Liver (tissue), 9 donors: Measurements from ENCODE around the gene NUP155. TPM values are rescaled to one million over a fixed set of nuclear protein-coding genes. Genes with fewer than 3 reads are reported as not detected.

ENCODE experiments used
- DNase-seq: peaks from one replicate; pipeline ENCODE4 v3.0.0-alpha.2; 2017; ENCODE audit warnings: low spot score
- H3K27ac ChIP-seq, 2 donors: one replicate each; pipeline ENCODE4 v1.7.0; 2013; ENCODE audit warnings: inconsistent platforms in 2 of 2, low read length in 2 of 2, control low read depth in 1 of 2, low read depth in 1 of 2, mild to moderate bottlenecking in 1 of 2
- H3K27me3 ChIP-seq, 4 donors: one replicate each; pipeline versions ENCODE4 v1.6.1 to v1.7.0; 2013; ENCODE audit warnings: low read length in 3 of 4, inconsistent platforms in 1 of 4, mild to moderate bottlenecking in 1 of 4, moderate library complexity in 1 of 4; ENCODE audit not compliant: control insufficient read depth in 4 of 4, insufficient read depth in 4 of 4
- H3K36me3 ChIP-seq, 4 donors: one replicate each; pipeline versions ENCODE4 v1.6.1 to v1.7.0; 2013; ENCODE audit warnings: low read length in 3 of 4, mild to moderate bottlenecking in 3 of 4, low read depth in 1 of 4, moderate library complexity in 1 of 4; ENCODE audit not compliant: control insufficient read depth in 4 of 4, insufficient read depth in 3 of 4
- H3K4me1 ChIP-seq, 4 donors: one replicate each; pipeline versions ENCODE4 v1.6.1 to v1.7.0; 2013; ENCODE audit warnings: low read length in 3 of 4, mild to moderate bottlenecking in 3 of 4, moderate library complexity in 1 of 4; ENCODE audit not compliant: control insufficient read depth in 4 of 4, insufficient read depth in 4 of 4
- H3K4me3 ChIP-seq, 3 donors: one replicate each; pipeline versions ENCODE4 v1.6.1 to v1.7.0; 2013; ENCODE audit warnings: low read length in 3 of 3, control low read depth in 1 of 3, low read depth in 1 of 3, mild to moderate bottlenecking in 1 of 3
- H3K9ac ChIP-seq, 2 donors: one replicate each; pipeline ENCODE4 v1.7.0; 2013; ENCODE audit warnings: low read length in 2 of 2, mild to moderate bottlenecking in 2 of 2, moderate library complexity in 2 of 2, control low read depth in 1 of 2, low read depth in 1 of 2
- H3K9me3 ChIP-seq, 4 donors: one replicate each; pipeline versions ENCODE4 v1.6.1 to v1.7.0; 2013; ENCODE audit warnings: low read length in 3 of 4; ENCODE audit not compliant: control insufficient read depth in 4 of 4
- ATF3 ChIP-seq: IDR thresholded peaks from 2 replicates; pipeline ENCODE4 v1.6.1; 2016; ENCODE audit warnings: antibody characterized with exemption
- CTCF ChIP-seq: fragments of 150-350 bp; IDR thresholded peaks from 2 replicates; pipeline ENCODE4 v1.5.1; 2017; ENCODE audit warnings: improper control_type of control experiment, low read depth, low read length; ENCODE audit not compliant: missing input control
- EGR1 ChIP-seq, 2 donors: IDR thresholded peaks; 2 replicates each; pipeline ENCODE4 v1.6.1; 2016 to 2018; ENCODE audit warnings: antibody characterized with exemption in 2 of 2, low read depth in 2 of 2
- FOXA1 ChIP-seq: IDR thresholded peaks from 2 replicates; pipeline ENCODE4 v1.6.1; 2016; ENCODE audit warnings: antibody characterized with exemption
- FOXA2 ChIP-seq: IDR thresholded peaks from 2 replicates; pipeline ENCODE4 v1.6.1; 2016; ENCODE audit warnings: antibody characterized with exemption
- GABPA ChIP-seq, 2 donors: IDR thresholded peaks in 1 of 2; conservative IDR thresholded peaks in 1 of 2; 2 replicates each; pipeline ENCODE4 v1.6.1; 2016; ENCODE audit warnings: antibody characterized with exemption in 2 of 2, mild to moderate bottlenecking in 1 of 2, moderate library complexity in 1 of 2
- HNF4A ChIP-seq, 2 donors: conservative IDR thresholded peaks; 2 replicates each; pipeline ENCODE4 v1.6.1; 2016; ENCODE audit warnings: antibody characterized with exemption in 2 of 2, mild to moderate bottlenecking in 2 of 2
- HNF4G ChIP-seq: IDR thresholded peaks from 2 replicates; pipeline ENCODE4 v1.6.1; 2016; ENCODE audit warnings: antibody characterized with exemption
- JUND ChIP-seq, 2 donors: IDR thresholded peaks; 2 replicates each; pipeline ENCODE4 v1.6.1; 2016; ENCODE audit warnings: antibody characterized with exemption in 2 of 2
- MAX ChIP-seq: IDR thresholded peaks from 2 replicates; pipeline ENCODE4 v1.6.1; 2016; ENCODE audit warnings: antibody characterized with exemption
- NR2F2 ChIP-seq: IDR thresholded peaks from 2 replicates; pipeline ENCODE4 v1.6.1; 2016; ENCODE audit warnings: antibody characterized with exemption
- RAD21 ChIP-seq, 2 donors: IDR thresholded peaks; 2 replicates each; pipeline ENCODE4 v1.6.1; 2016; ENCODE audit warnings: antibody characterized with exemption in 2 of 2, mild to moderate bottlenecking in 2 of 2
- RXRA ChIP-seq, 2 donors: IDR thresholded peaks; 2 replicates each; pipeline ENCODE4 v1.6.1; 2017 to 2018; ENCODE audit warnings: antibody characterized with exemption in 2 of 2, mild to moderate bottlenecking in 1 of 2
- SP1 ChIP-seq: IDR thresholded peaks from 2 replicates; pipeline ENCODE4 v1.6.1; 2018; ENCODE audit warnings: antibody characterized with exemption, mild to moderate bottlenecking
- TAF1 ChIP-seq: conservative IDR thresholded peaks from 2 replicates; pipeline ENCODE4 v1.6.1; 2016; ENCODE audit warnings: antibody characterized with exemption, mild to moderate bottlenecking
- YY1 ChIP-seq: IDR thresholded peaks from 2 replicates; pipeline ENCODE4 v1.6.1; 2016; ENCODE audit warnings: antibody characterized with exemption, mild to moderate bottlenecking
- ZBTB33 ChIP-seq: IDR thresholded peaks from 2 replicates; pipeline ENCODE4 v1.6.1; 2016; ENCODE audit warnings: antibody characterized with exemption
- WGBS: extraction: QIAGEN DNeasy Blood & Tissue Kit; methylation state at CpG from one replicate; pipeline ENCODE4 v1.1.7; 2013; 5-methylcytosine and 5-hydroxymethylcytosine counted together
- polyA plus RNA-seq, 2 donors: library from polyadenylated mRNA; stranded (reverse) in 1 of 2; unstranded in 1 of 2; fragments of 200-250 nt in 1 of 2; fragments of >200 nt in 1 of 2; fragmentation: Nextera tagmentation in 1 of 2; extraction: Ambion mirVana in 1 of 2; gene quantifications; one replicate each; pipeline versions ENCODE4 v1.2.1 to v1.2.3, GENCODE V29; 2013 to 2015
- total RNA-seq, 2 donors: library from RNA; depleted of rRNA; stranded (reverse); fragments of >200 nt; gene quantifications; one replicate each; pipeline ENCODE4 v1.2.3, GENCODE V29; 2014
- TF ChIP-seq, protein P1 (sequence below): IDR thresholded peaks from 2 replicates; pipeline ENCODE4 v1.6.1; 2016; ENCODE audit warnings: antibody characterized with exemption, mild to moderate bottlenecking
- donor health status: healthy.
- donor health status: healthy.
- donor health status: healthy.
- donor health status: healthy.
- donor health status: healthy.

NUP155 gene
- total and polyA plus RNA-seq, 4 donors = 2.9 to 29.6 (median 8.1) TPM

GRCh38 chr5:37412515-37412914 lies 41.6 kb upstream of the NUP155 start:
- Histone ChIP-seq H3K4me3 (no peak overlapping the region), H3K9me3 (no peaks in the 10 kb centered on the region), H3K9ac (no peak overlapping the region), H3K4me1 (no peaks in the 10 kb centered on the region), H3K27ac (no peak overlapping the region), H3K27me3 (no peaks in the 10 kb centered on the region), H3K36me3 (peaks cover 1 to 9% (median 4%) of the 10 kb centered on the region in 4 donors)
- DNase-seq = no peak
- WGBS = 86% methylated on average over 3 of the region's 3 CpGs
- TF ChIP-seq ZBTB33 (no peak), YY1 (no peak), TAF1 (no peak), HNF4A (conservative IDR thresholded peaks at IDR 0.05) (no peak), FOXA1 (no peak), MAX (no peak), FOXA2 (no peak), RAD21 (IDR thresholded peaks at IDR 0.05) (no peak), RXRA (IDR thresholded peaks at IDR 0.05) (no peak), JUND (IDR thresholded peaks at IDR 0.05) (no peak), CTCF (no peak), ATF3 (no peak), NR2F2 (no peak), HNF4G (no peak), SP1 (no peak), GABPA (IDR thresholded peaks at IDR 0.05 in 1 of 2, conservative IDR thresholded peaks at IDR 0.05 in 1 of 2) (no peak), EGR1 (IDR thresholded peaks at IDR 0.05; ENCODE audit: low read depth in 2 of 2) (no peak)
- TF ChIP-seq, protein P1, sequence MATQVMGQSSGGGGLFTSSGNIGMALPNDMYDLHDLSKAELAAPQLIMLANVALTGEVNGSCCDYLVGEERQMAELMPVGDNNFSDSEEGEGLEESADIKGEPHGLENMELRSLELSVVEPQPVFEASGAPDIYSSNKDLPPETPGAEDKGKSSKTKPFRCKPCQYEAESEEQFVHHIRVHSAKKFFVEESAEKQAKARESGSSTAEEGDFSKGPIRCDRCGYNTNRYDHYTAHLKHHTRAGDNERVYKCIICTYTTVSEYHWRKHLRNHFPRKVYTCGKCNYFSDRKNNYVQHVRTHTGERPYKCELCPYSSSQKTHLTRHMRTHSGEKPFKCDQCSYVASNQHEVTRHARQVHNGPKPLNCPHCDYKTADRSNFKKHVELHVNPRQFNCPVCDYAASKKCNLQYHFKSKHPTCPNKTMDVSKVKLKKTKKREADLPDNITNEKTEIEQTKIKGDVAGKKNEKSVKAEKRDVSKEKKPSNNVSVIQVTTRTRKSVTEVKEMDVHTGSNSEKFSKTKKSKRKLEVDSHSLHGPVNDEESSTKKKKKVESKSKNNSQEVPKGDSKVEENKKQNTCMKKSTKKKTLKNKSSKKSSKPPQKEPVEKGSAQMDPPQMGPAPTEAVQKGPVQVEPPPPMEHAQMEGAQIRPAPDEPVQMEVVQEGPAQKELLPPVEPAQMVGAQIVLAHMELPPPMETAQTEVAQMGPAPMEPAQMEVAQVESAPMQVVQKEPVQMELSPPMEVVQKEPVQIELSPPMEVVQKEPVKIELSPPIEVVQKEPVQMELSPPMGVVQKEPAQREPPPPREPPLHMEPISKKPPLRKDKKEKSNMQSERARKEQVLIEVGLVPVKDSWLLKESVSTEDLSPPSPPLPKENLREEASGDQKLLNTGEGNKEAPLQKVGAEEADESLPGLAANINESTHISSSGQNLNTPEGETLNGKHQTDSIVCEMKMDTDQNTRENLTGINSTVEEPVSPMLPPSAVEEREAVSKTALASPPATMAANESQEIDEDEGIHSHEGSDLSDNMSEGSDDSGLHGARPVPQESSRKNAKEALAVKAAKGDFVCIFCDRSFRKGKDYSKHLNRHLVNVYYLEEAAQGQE = no peak
